ENCODE results near the gene APOBEC3H. TPM values are rescaled to one million over a fixed set of nuclear protein-coding genes. Genes with fewer than 3 reads are reported as not detected.

Gene APOBEC3H
- total and polyA plus RNA-seq, 12 donors: 0.06 to 1.9 (median 0.61) TPM; not detected in 8

- no peak for ATAC-seq
- 39 to 56% methylated on average over 15 to 16 of the region's 16 CpGs for WGBS, 2 donors
- Histone ChIP-seq H3K4me3 (peak overlapping the region; percentile 87 to 99 (median 94)), H3K27ac (peak overlapping the region; percentile 83 to 97 (median 94)), H3K9me3 (no peaks in the 10 kb centered on the region), H3K4me1 (peaks cover 9 to 68% (median 55%) of the 10 kb centered on the region in 9 donors), H3K27me3 (peaks cover 0 to 18% (median 0%) of the 10 kb centered on the region in 7 donors), H3K36me3 (peaks cover 0 to 31% (median 0%) of the 10 kb centered on the region in 9 donors)
- intact Hi-C loops (cut with DNase I): loop anchor here in 2 of 10 donors (5.0 kb wide), 3 partner anchors 166 to 891 kb away; partner anchors contain the start of gene RPL3 (in 2 of the 2)
- TF ChIP-seq CTCF (IDR thresholded peaks at IDR 0.05): no peak
- DNase-seq: peak in 1 of 2 donors; percentile 34
Measured at GRCh38 chr22:39151329-39151975, 54.4 kb downstream of the APOBEC3H start.

GRCh38 chr22:39152024-39152510 lies 55.0 kb downstream of the APOBEC3H start:
- Histone ChIP-seq H3K36me3 (peaks cover 0 to 31% (median 0%) of the 10 kb centered on the region in 9 donors), H3K27ac (peak overlapping the region; percentile 83 to 97 (median 94)), H3K4me1 (peaks cover 7 to 62% (median 50%) of the 10 kb centered on the region in 9 donors), H3K9me3 (no peaks in the 10 kb centered on the region), H3K4me3 (peak overlapping the region; percentile 87 to 99 (median 94)), H3K27me3 (peaks cover 0 to 18% (median 0%) of the 10 kb centered on the region in 7 donors)
- DNase-seq: no peak
- TF ChIP-seq CTCF (IDR thresholded peaks at IDR 0.05): no peak
- intact Hi-C loops (cut with DNase I): loop anchor here in 3 of 10 donors (2.0 to 5.0 kb wide), 4 partner anchors 165 to 890 kb away; partner anchors contain the start of gene RPL3 (in 3 of the 3)
- 6 to 8% methylated on average over 35 to 44 of the region's 44 CpGs for WGBS, 2 donors
- peak in 1 of 8 donors; percentile 2 for ATAC-seq

- peaks cover 0 to under 1% (median 0%) of the 10 kb centered on the region in 11 donors for H3K9me3 ChIP-seq
- H3K4me3 ChIP-seq: peak within 1 kb of the TSS; percentile 87 to 99 (median 94)
- H3K27ac ChIP-seq: peak within 1 kb of the TSS; percentile 83 to 97 (median 95)
- H3K36me3 ChIP-seq: peaks cover 0 to 27% (median 0%) of the 10 kb centered on the region in 9 donors
- 1% methylated on average over 82 to 86 of the region's 98 CpGs for WGBS, 2 donors
- no peak for TF ChIP-seq CTCF (IDR thresholded peaks at IDR 0.05)
- intact Hi-C loops (cut with DNase I): loop anchor here in 3 of 10 donors (2.0 to 5.0 kb wide), 4 partner anchors 165 to 890 kb away; partner anchors contain the start of gene RPL3 (in 3 of the 3)
- peaks cover 0 to 18% (median 0%) of the 10 kb centered on the region in 7 donors for H3K27me3 ChIP-seq
- ATAC-seq (peak; percentile 90 to 93 (median 92)), DNase-seq (peak; percentile 95 to 96)
- H3K4me1 ChIP-seq: peaks cover 7 to 56% (median 47%) of the 10 kb centered on the region in 9 donors
Measured at GRCh38 chr22:39152511-39153219, 55.6 kb downstream of the APOBEC3H start, which contains the start of gene CBX7. CBX7 (minus strand) TSS chr22:39152680; CDS start chr22:39152444, 236 bp downstream.

Data from heart right ventricle (tissue), 16 donors.